Adrenal gland (tissue), 12 donors: Measurements from ENCODE around the gene DDX47. TPM values are rescaled to one million over a fixed set of nuclear protein-coding genes. Genes with fewer than 3 reads are reported as not detected.
"Not testable (repeated sequence)": the region's sequence is repeated elsewhere in the genome, so short reads cannot be mapped to it uniquely, and the experiment has no call there.

ENCODE experiments used
- DNase-seq, 7 donors: peaks; one replicate each; pipeline ENCODE4 v3.0.0-alpha.2; 2019 to 2020
- H3K27ac ChIP-seq, 5 donors: fragments of 200-600 bp; sonication (generic) in 4 of 5; 1 replicate in 3 of 5; 2 replicates in 2 of 5; pipeline versions ENCODE4 v1.5.1 to v1.8.0; 2016 to 2020; ENCODE audit warnings: mild to moderate bottlenecking in 1 of 5
- H3K27me3 ChIP-seq: fragments of 200-600 bp; 2 replicates; pipeline ENCODE4 v1.8.0; 2021
- H3K36me3 ChIP-seq, 2 donors: fragments of 200-600 bp; replicated peaks in 1 of 2; 1 replicate in 1 of 2; 2 replicates in 1 of 2; pipeline versions ENCODE4 v1.5.1 to v1.8.0; 2018 to 2022
- H3K4me1 ChIP-seq, 2 donors: fragments of 200-600 bp; replicated peaks in 1 of 2; 1 replicate in 1 of 2; 2 replicates in 1 of 2; pipeline versions ENCODE4 v1.5.1 to v1.8.0; 2018 to 2021
- H3K4me3 ChIP-seq, 4 donors: fragments of 200-600 bp; sonication (generic) in 3 of 4; one replicate each; pipeline ENCODE4 v1.5.1; 2016 to 2018
- H3K9me3 ChIP-seq, 3 donors: fragments of 200-600 bp; sonication (generic) in 1 of 3; replicated peaks in 1 of 3; 1 replicate in 2 of 3; 2 replicates in 1 of 3; pipeline versions ENCODE4 v1.5.1 to v1.8.0; 2016 to 2021
- POLR2A ChIP-seq, 2 donors: fragments of 450-650 bp; IDR thresholded peaks; one replicate each; pipeline ENCODE4 v1.6.1; 2017; ENCODE audit warnings: antibody characterized with exemption in 2 of 2, mild to moderate bottlenecking in 2 of 2, moderate library complexity in 1 of 2
- WGBS, 4 donors: extraction: QIAGEN DNeasy Blood & Tissue Kit in 2 of 4; methylation state at CpG; one replicate each; pipeline versions ENCODE4 v1.1.5 to v1.1.7; 2013 to 2017; 5-methylcytosine and 5-hydroxymethylcytosine counted together
- intact Hi-C, 2 donors: fragments of 100-400 bp; cut with DNase I; formaldehyde crosslinking; loops; one replicate each; pipeline versions ENCODE4 v1.14.1 to v1.15.0; 2022 to 2023
- polyA plus RNA-seq, 3 donors: library from polyadenylated mRNA; stranded (reverse); fragments of 200-250 nt in 2 of 3; fragments of 350-450 nt in 1 of 3; fragmentation: Illumina TruSeq in 1 of 3; extraction: RNeasy Lipid Tissue Mini Kit (QIAGEN cat#74804) in 1 of 3; gene quantifications; one replicate each; pipeline ENCODE4 v1.2.3, GENCODE V29; 2013 to 2014
- total RNA-seq, 9 donors: library from RNA; depleted of rRNA in 4 of 9; stranded (reverse); fragments of >200 nt in 4 of 9; fragments of 120-200 nt in 1 of 9; fragmentation: NEBNext Ultra II Directional in 1 of 9; extraction: Animal tissue kit (Norgen Biotek cat#: 25700) in 1 of 9; gene quantifications; one replicate each; pipeline versions ENCODE4 v1.1.0 to v1.2.4, GENCODE V29; 2013 to 2023
- TF ChIP-seq, protein P1 (sequence below), 6 experiments: fragments of 450-650 bp in 4 of 6; fragments of 200-600 bp in 2 of 6; sonication (generic) in 1 of 6; IDR thresholded peaks; 1 replicate in 5 of 6; 2 replicates in 1 of 6; pipeline versions ENCODE4 v1.5.1 to v1.8.0; 2016 to 2021; ENCODE audit warnings: antibody characterized with exemption in 6 of 6, mild to moderate bottlenecking in 2 of 6, moderate library complexity in 1 of 6
- donor health status: healthy with polysubstance abuse.
- donor health status: Bipolar disorder and iron deficiency.
- donor health status: DM: yes; HTN: yes; CAD: no.
- donor health status: DM: no; HTN: no; CAD: no.
- donor health status: DM: no; HTN: no; CAD: no.
- donor health status: DM: yes; HTN: yes; CAD: no.

DDX47 gene
- total and polyA plus RNA-seq, 12 donors, result 28.8 to 77.3 (median 44.7) TPM

DNA sequence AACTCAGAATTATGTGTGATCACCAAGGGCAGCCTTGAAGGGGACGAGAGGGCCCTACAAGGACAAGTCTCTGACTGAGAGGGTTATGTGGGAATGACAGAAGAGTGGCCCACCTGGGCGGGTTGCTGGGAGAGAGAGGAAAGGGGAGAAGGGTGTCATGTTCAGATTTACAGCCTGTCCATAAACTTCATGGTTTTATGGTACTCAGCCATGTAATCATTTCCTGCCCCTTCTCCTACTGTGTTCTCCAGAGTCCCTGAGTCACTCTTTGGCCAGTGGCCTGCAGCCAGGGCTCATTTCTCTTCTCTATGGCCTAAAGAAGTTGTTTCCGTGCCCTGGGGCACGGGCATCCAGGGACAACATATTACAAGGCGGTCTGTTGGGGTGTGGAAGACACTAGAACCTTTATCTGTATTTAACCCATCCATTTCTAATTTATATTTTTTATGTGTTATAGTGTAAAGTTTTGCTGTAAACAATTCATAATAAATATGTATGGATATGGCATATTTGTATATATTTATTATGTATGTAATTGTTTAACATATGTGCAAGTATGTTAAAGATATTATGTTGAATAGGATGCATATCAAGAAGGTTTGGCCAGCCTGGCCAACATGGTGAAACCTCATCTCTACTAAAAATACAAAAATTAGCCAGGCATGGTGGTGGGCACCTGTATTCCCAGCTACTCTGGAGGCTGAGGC is 26.9 kb downstream of the DDX47 start:
- 31 to 40% (median 37%) methylated on average over 4 to 5 of the region's 5 CpGs for WGBS, 4 donors
- TF ChIP-seq POLR2A (IDR thresholded peaks at IDR 0.05), result no peak
- TF ChIP-seq, protein P1, sequence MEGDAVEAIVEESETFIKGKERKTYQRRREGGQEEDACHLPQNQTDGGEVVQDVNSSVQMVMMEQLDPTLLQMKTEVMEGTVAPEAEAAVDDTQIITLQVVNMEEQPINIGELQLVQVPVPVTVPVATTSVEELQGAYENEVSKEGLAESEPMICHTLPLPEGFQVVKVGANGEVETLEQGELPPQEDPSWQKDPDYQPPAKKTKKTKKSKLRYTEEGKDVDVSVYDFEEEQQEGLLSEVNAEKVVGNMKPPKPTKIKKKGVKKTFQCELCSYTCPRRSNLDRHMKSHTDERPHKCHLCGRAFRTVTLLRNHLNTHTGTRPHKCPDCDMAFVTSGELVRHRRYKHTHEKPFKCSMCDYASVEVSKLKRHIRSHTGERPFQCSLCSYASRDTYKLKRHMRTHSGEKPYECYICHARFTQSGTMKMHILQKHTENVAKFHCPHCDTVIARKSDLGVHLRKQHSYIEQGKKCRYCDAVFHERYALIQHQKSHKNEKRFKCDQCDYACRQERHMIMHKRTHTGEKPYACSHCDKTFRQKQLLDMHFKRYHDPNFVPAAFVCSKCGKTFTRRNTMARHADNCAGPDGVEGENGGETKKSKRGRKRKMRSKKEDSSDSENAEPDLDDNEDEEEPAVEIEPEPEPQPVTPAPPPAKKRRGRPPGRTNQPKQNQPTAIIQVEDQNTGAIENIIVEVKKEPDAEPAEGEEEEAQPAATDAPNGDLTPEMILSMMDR (IDR thresholded peaks at IDR 0.05), result no peak
- Histone ChIP-seq H3K27me3 (no peaks in the 10 kb centered on the region), H3K4me1 (peaks cover 0 to 8% of the 10 kb centered on the region in 2 donors), H3K27ac (peak overlapping the region in 3 of 5 donors; percentile 6 to 57 (median 26)), H3K9me3 (no peaks in the 10 kb centered on the region), H3K4me3 (no peak overlapping the region), H3K36me3 (no peaks in the 10 kb centered on the region)
- DNase-seq, result peak; percentile 54 to 86 (median 84)
- intact Hi-C loops, result loop anchor here in 1 of 2 donors (10.0 kb wide), 1 partner anchor 145 kb away; no protein-coding TSS in a partner anchor

DNA sequence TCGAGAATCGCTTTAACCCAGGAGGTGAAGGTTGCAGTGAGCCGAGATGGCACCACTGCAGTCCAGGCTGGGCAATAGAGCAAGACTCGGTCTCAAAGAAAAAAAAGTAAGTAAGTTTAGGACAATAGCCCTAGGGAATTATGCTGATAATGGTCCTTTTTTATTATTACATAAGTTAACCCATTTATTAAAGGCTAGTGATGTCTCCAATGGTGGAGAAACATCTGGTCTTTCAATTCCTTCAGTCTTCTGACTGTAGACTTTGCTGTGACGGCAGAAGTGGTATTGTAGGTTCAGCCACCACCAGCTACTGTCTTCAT is 27.4 kb downstream of the DDX47 start:
- no peaks in the 10 kb centered on the region for H3K9me3 ChIP-seq
- no peak overlapping the region for H3K4me3 ChIP-seq
- WGBS, 4 donors, result 89 to 93% (median 92%) methylated on average over 5 of the region's 5 CpGs
- intact Hi-C loops, result no loop called here
- no peak overlapping the region for H3K27ac ChIP-seq
- DNase-seq, result no peak
- H3K4me1 ChIP-seq, result peaks cover 0 to 8% of the 10 kb centered on the region in 2 donors
- TF ChIP-seq POLR2A (IDR thresholded peaks at IDR 0.05), result no peak
- TF ChIP-seq, protein P1 (IDR thresholded peaks at IDR 0.05), result no peak
- no peaks in the 10 kb centered on the region for H3K27me3 ChIP-seq
- H3K36me3 ChIP-seq, result no peaks in the 10 kb centered on the region

DNA sequence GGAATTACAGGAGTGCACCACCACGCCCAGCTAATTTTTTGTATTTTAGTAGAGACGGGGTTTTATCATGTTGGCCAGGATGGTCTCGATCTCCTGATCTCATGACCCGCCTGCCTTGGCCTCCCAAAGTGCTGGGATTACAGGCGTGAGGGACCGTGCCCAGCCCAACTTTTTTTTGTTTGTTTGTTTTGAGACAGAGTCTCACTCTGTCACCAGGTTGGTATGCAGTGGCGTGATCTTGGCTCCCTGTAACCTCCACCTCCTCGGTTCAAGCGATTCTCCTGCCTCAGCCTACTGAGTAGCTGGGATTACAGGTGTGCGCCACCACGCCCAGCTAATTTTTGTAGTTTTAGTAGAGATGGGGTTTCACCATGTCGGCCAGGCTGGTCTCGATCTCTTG is 28.3 kb downstream of the DDX47 start:
- intact Hi-C loops, H3K4me1 ChIP-seq: not testable (repeated sequence)
- WGBS, 4 donors, result 93 to 96% (median 95%) methylated on average over 13 of the region's 13 CpGs

DNA sequence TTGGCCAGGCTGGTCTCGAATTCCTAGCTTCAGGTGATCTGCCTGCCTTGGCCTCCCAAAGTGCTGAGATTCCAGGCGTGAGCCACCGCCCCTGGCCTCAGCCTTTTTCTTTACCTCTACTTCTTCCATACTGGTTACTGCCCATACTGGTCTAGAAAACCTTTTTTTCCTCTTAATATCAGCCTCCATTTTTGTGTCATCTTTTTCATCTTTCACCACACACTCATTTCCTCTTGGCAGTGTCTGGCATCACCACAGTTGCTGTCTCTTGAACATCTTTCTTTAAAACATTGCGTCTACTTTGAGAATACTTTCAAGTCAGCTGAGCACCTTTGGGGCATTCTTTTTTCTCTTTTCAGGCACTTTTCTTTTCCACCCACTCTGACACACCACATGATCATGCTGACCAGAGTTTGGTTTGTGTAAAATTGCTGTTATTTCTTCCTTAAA is 32.7 kb downstream of the DDX47 start:
- intact Hi-C loops, result no loop called here
- H3K27me3 ChIP-seq, result no peaks in the 10 kb centered on the region
- no peaks in the 10 kb centered on the region for H3K36me3 ChIP-seq
- TF ChIP-seq POLR2A (IDR thresholded peaks at IDR 0.05), result no peak
- TF ChIP-seq, protein P1 (IDR thresholded peaks at IDR 0.05), result no peak
- H3K9me3 ChIP-seq, result no peaks in the 10 kb centered on the region
- H3K27ac ChIP-seq, result no peak overlapping the region
- H3K4me1 ChIP-seq, result no peaks in the 10 kb centered on the region
- 84 to 93% (median 90%) methylated on average over 4 of the region's 4 CpGs for WGBS, 4 donors
- no peak for DNase-seq
- H3K4me3 ChIP-seq, result no peak overlapping the region

More for the DNA sequence above, 28.3 kb downstream of the DDX47 start:
- H3K27ac ChIP-seq, H3K4me3 ChIP-seq, H3K36me3 ChIP-seq, DNase-seq, H3K9me3 ChIP-seq, H3K27me3 ChIP-seq: not testable (repeated sequence)

DNA sequence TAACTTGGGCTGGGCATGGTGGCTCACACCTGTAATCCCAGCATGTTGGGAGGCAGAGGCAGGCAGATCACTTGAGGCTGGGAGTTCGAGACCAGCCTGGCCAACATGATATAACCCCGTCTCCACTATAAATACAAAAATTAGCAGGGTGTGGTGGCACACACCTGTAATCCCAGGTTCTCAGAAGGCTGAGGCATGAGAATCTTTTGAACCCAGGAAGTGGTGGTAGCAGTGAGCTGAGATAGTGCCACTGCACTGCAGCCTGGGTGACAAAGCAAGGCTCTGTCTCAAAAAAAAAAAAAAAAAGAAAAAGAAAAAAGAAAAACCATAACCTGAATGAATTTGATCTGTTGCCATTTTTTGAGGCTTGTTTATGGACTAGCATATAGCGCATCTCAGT is 33.6 kb downstream of the DDX47 start:
- H3K9me3 ChIP-seq, intact Hi-C loops, DNase-seq, H3K4me1 ChIP-seq, H3K36me3 ChIP-seq, H3K27ac ChIP-seq, H3K4me3 ChIP-seq, H3K27me3 ChIP-seq: not testable (repeated sequence)
- WGBS, 4 donors, result 87 to 97% (median 92%) methylated on average over 3 of the region's 3 CpGs
